ENCODE measurements around the gene PDE7B. TPM values are rescaled to one million over a fixed set of nuclear protein-coding genes. Genes with fewer than 3 reads are reported as not detected.

PDE7B gene
- total RNA-seq, 1 donor = 25.3 TPM

GRCh38 chr6:135994857-135995544 lies 143.5 kb downstream of the PDE7B start:
- TF ChIP-seq CTCF (IDR thresholded peaks at IDR 0.05; ENCODE audit: extremely low read depth, low read depth, low read length) = no peak
- Histone ChIP-seq H3K4me3 (ENCODE audit: insufficient read depth, low read length) (peak overlapping the region; percentile 52), H3K27me3 (ENCODE audit: insufficient read depth, low read length) (no peaks in the 10 kb centered on the region), H2AFZ (ENCODE audit: low read length) (peak overlapping the region; percentile 84), H3K9me3 (ENCODE audit: low read depth, low read length) (no peaks in the 10 kb centered on the region), H3K4me1 (ENCODE audit: insufficient read depth, low read length) (peaks cover 17% of the 10 kb centered on the region), H3K4me2 (ENCODE audit: insufficient read depth, low read length) (peak overlapping the region; percentile 76), H4K20me1 (ENCODE audit: insufficient read depth, low read length) (no peaks in the 10 kb centered on the region), H3K36me3 (ENCODE audit: insufficient read depth, low read length) (no peaks in the 10 kb centered on the region), H3K79me2 (ENCODE audit: insufficient read depth, low read length) (peaks cover 15% of the 10 kb centered on the region), H3K27ac (ENCODE audit: low read depth, low read length) (peak overlapping the region; percentile 98)
- DNase-seq (ENCODE audit: insufficient read length, low spot score, missing footprints) = peak; percentile 79

GRCh38 chr6:135995545-135995898 lies 144.0 kb downstream of the PDE7B start:
- peak overlapping the region; percentile 84 for H2AFZ ChIP-seq (ENCODE audit: low read length)
- H3K4me3 ChIP-seq (ENCODE audit: insufficient read depth, low read length) = peak overlapping the region; percentile 52
- H3K79me2 ChIP-seq (ENCODE audit: insufficient read depth, low read length) = peaks cover 15% of the 10 kb centered on the region
- TF ChIP-seq CTCF (IDR thresholded peaks at IDR 0.05; ENCODE audit: extremely low read depth, low read depth, low read length) = no peak
- no peaks in the 10 kb centered on the region for H4K20me1 ChIP-seq (ENCODE audit: insufficient read depth, low read length)
- H3K27ac ChIP-seq (ENCODE audit: low read depth, low read length) = peak overlapping the region; percentile 98
- H3K27me3 ChIP-seq (ENCODE audit: insufficient read depth, low read length) = no peaks in the 10 kb centered on the region
- H3K36me3 ChIP-seq (ENCODE audit: insufficient read depth, low read length) = no peaks in the 10 kb centered on the region
- H3K4me2 ChIP-seq (ENCODE audit: insufficient read depth, low read length) = peak overlapping the region; percentile 76
- peaks cover 17% of the 10 kb centered on the region for H3K4me1 ChIP-seq (ENCODE audit: insufficient read depth, low read length)
- no peaks in the 10 kb centered on the region for H3K9me3 ChIP-seq (ENCODE audit: low read depth, low read length)
- no peak for DNase-seq (ENCODE audit: insufficient read length, low spot score, missing footprints)

GRCh38 chr6:135996668-135997067 lies 145.2 kb downstream of the PDE7B start:
- Histone ChIP-seq H3K36me3 (ENCODE audit: insufficient read depth, low read length) (no peaks in the 10 kb centered on the region), H3K27me3 (ENCODE audit: insufficient read depth, low read length) (no peaks in the 10 kb centered on the region), H3K4me1 (ENCODE audit: insufficient read depth, low read length) (peaks cover 17% of the 10 kb centered on the region), H3K27ac (ENCODE audit: low read depth, low read length) (peak overlapping the region; percentile 98), H3K79me2 (ENCODE audit: insufficient read depth, low read length) (peaks cover 15% of the 10 kb centered on the region), H3K4me2 (ENCODE audit: insufficient read depth, low read length) (no peak overlapping the region), H4K20me1 (ENCODE audit: insufficient read depth, low read length) (no peaks in the 10 kb centered on the region), H3K9me3 (ENCODE audit: low read depth, low read length) (no peaks in the 10 kb centered on the region), H3K4me3 (ENCODE audit: insufficient read depth, low read length) (no peak overlapping the region), H2AFZ (ENCODE audit: low read length) (no peak overlapping the region)
- no peak for DNase-seq (ENCODE audit: insufficient read length, low spot score, missing footprints)
- TF ChIP-seq CTCF (IDR thresholded peaks at IDR 0.05; ENCODE audit: extremely low read depth, low read depth, low read length) = no peak

GRCh38 chr6:135999393-135999792 lies 147.9 kb downstream of the PDE7B start:
- no peaks in the 10 kb centered on the region for H3K9me3 ChIP-seq (ENCODE audit: low read depth, low read length)
- no peaks in the 10 kb centered on the region for H3K27me3 ChIP-seq (ENCODE audit: insufficient read depth, low read length)
- no peak for TF ChIP-seq CTCF (IDR thresholded peaks at IDR 0.05; ENCODE audit: extremely low read depth, low read depth, low read length)
- H3K4me3 ChIP-seq (ENCODE audit: insufficient read depth, low read length) = no peak overlapping the region
- H3K4me1 ChIP-seq (ENCODE audit: insufficient read depth, low read length) = peaks cover 14% of the 10 kb centered on the region
- no peaks in the 10 kb centered on the region for H4K20me1 ChIP-seq (ENCODE audit: insufficient read depth, low read length)
- H3K36me3 ChIP-seq (ENCODE audit: insufficient read depth, low read length) = no peaks in the 10 kb centered on the region
- no peak for DNase-seq (ENCODE audit: insufficient read length, low spot score, missing footprints)
- no peak overlapping the region for H2AFZ ChIP-seq (ENCODE audit: low read length)
- no peak overlapping the region for H3K27ac ChIP-seq (ENCODE audit: low read depth, low read length)
- no peak overlapping the region for H3K4me2 ChIP-seq (ENCODE audit: insufficient read depth, low read length)
- peaks cover 4% of the 10 kb centered on the region for H3K79me2 ChIP-seq (ENCODE audit: insufficient read depth, low read length)

Measured in osteoblast (primary cell).